Activated CD4-positive, alpha-beta T cell treated with anti-CD3 and anti-CD28 coated beads, Interleukin-2, amount 50 U/mL, for 1 hour (primary cell): ENCODE results near the gene CEBPA.

Experiments
- DNase-seq: peaks from one replicate; pipeline ENCODE4 v3.0.0-alpha.2; 2020

CEBPA gene

DNA sequence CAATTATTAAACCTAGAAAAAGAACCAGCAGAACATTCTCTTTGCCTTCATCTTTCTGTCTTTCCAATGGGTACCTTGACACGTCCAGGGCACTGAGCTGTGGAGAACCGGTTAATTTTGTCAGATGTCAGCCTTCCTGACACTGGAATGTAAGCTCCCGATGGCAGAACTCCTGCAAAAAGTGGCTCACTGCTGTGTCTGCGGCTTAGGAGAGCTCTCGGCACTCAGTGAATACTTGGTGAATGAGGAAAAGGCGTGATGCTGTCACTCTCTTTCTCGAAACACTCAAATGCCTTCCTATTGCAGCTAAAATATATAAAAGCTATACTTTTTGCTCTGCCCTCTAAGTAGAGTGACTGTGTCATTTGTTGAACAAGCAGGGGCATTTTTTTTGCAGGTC is 17.6 kb downstream of the CEBPA start:
- DNase-seq: no peak

- DNase-seq: no peak
Measured at GRCh38 chr19:33284146-33284643, 18.1 kb downstream of the CEBPA start.

GRCh38 chr19:33283589-33283988 is 18.7 kb downstream of the CEBPA start:
- no peak for DNase-seq

GRCh38 chr19:33282036-33282671 is 20.2 kb downstream of the CEBPA start:
- DNase-seq: no peak

DNA sequence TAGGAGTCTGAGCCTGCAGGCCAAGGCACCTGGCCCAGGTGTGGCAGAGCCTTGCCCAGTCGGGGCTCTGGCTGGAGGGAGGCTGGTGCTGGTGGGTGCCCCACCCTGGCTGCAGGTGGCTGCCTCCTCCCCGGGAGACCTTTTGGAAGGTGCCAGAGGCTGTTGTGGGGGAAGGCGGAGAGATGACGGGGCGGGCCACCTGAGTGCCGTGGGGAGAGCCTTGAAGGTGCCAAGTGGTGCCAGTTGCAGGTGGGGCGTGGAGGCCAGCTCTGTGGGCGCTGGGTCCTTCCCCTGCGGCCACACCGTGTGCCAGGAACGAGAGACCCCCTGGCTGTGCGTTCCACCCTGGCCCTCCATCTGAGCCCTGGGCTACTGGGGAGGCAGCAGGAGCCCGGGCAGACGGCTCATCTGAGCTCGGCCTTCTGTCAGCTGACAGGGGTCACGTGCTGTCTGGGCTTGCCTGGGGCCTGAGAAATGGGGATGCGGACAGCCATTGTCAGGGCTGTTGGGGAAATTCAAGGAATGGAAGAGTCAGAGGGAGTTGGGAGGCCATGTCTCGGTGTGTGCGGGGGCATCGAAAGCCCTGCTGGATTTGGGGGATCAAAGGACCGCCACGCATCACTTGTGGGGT is 20.9 kb downstream of the CEBPA start:
- DNase-seq: no peak

DNA sequence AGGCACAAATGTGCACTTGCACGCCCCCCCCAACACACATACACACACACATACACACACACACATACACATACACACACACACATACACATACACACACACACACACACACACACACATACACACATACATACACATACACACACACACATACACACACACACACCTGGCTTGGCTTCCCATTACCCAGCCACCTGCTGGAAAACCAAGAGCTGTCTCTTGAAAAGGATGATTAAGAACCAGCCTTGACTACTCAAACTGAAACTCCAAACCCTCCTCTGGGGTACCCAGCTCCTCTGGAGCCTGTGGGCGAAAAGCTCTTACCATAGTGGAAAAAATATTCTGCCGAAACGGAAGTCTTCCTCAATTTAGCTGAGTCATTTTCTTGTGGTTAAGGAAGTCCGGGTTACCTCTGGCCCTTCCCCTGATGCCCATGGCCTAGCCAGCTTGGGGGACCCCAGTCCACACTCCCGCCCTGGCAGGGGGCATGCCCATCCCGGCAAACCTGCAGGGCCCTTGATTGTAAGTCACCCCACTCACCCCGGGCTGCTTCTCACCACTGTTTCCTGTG is 21.9 kb downstream of the CEBPA start:
- DNase-seq: no peak

DNA sequence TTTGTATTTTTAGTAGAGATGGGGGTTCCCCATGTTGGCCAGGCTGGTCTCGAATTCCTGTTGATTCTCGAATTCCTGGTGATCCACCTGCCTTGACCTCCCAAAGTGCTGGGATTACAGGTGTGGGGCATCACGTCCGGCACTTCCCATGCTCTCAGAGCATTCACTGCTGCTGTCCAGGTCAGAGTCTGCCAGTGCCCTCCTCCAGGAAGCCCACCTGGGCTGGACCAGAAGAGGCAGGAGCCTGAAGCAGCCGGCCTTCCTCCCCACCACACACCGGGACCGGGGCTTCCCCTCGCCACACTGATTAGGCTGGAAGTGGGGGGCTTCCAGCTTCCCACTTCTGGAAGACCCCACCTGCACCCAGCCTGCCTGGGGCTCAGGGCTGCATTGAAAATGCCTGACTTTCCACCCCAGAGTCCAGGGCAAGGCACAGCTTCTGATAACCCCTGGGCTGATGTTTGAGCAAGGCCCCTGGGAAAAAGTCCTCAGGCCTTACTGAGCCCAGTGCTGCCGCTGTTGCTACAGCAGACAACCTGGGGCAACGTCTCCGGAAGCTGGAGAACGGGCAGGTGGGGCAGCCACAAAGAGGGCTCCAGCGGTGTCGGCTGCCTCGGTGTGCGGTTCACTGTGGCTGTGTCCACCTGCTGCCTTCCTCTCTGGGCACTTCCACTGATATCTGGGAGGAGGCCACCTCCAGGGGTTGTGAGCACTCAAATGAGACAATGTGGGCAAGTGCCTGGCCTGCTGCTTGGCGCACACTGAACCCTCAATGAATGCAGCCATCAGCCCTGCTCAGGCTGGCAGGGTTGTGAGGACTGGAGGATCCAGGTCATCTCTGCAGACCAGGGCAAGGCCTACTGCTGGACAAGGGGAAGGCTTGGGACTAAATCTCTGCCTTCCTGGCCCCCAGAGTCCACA is 22.6 kb downstream of the CEBPA start:
- no peak for DNase-seq

DNA sequence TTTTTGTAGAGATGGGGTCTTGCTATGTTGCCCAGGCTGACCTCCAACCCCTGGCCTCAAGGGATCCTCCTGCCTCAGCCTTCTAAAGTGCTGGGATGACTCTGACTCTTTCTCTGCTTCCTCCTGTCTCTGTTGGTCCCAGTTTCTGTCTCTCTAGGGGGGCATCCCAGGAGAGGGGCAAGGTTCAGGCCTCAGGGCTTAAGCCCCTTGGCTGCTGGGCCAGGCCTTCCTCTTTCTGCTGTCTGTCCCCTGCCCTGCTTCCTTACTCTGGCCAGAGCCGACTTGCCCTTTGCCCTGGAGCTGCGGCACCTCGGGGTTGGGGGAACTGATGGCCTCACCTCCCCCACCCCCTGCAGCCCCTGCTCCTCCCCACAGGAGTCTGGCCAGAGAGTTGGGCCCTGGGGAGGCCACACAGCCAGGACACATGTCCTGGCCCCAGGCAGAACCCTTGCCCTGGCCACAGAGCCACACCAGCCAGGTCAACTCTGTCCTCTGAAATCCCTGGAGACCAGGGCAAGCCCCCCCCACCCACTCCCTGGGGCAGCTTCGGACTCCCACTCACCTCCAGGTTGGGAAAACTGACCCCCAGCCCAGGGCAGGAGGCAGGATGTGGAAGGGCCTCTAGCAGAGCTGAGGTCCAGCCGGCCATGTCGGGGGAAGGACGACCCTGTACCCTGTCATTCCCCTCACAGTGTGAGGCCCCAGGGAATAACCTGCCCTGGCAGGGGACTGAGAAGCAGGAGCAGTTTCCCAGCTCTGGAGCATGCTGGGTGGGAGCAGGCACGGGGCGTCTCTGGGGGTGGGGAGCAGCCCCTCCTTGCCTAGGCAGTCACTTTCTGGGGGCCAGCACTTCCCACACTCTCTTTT is 23.7 kb downstream of the CEBPA start:
- no peak for DNase-seq

DNA sequence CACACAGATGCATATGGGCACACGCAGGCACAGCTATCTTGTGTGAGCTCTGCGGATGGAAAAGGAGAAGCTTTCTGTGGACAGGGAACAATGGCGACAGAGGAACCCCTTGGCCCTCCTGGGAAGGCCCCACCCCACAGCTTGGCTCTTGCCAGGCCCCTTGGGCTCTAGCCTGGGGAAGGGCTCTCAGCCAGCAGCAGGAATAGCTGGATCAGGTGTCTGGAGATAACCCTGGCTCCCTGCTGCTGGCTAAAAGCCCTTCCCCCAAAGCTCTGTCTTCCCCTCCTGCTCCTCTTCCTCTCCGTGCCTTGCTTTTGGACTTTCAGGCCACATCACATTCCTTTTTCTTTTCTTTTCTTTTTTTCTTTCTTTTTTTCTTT is 24.3 kb downstream of the CEBPA start:
- no peak for DNase-seq

DNA sequence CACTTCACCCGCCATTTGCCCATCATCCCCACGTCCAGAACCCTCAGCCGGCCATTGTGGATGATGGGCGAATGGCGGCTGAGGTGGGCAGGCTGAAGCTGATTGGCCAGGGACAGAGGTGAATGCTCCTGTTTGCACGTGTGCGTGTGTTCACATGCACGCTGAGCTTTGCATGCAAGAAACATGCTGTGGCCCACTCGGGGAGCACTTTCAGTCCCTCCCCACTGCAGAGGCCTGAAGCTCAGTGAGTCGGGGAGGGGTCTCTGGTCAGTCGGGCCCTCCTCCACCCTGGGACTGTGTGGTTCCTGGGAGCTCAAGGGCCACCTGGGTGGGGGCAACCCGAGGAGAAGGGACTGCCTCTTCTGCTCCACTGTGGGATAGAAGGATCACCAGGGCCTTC is 24.9 kb downstream of the CEBPA start:
- no peak for DNase-seq

GRCh38 chr19:33275933-33276619 is 26.3 kb downstream of the CEBPA start:
- DNase-seq: no peak

DNA sequence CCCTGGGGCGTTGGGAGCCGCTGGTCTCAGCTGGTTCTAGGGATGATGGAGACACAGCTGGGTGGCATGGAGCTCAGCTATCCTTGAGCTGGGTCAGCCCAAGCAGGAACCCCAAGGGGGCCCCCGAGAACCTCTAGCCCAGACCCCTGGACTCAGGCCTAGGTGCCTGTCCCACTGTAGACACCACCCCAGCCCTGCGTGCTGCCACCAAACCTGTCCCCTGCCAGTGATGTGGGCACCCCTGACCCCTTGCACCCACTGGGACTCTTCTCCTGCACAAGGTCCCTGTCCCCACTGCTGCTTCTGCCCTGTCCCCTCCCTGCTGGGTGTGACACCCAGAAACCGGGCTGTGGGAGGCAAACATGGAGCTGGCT is 26.8 kb downstream of the CEBPA start:
- no peak for DNase-seq

DNA sequence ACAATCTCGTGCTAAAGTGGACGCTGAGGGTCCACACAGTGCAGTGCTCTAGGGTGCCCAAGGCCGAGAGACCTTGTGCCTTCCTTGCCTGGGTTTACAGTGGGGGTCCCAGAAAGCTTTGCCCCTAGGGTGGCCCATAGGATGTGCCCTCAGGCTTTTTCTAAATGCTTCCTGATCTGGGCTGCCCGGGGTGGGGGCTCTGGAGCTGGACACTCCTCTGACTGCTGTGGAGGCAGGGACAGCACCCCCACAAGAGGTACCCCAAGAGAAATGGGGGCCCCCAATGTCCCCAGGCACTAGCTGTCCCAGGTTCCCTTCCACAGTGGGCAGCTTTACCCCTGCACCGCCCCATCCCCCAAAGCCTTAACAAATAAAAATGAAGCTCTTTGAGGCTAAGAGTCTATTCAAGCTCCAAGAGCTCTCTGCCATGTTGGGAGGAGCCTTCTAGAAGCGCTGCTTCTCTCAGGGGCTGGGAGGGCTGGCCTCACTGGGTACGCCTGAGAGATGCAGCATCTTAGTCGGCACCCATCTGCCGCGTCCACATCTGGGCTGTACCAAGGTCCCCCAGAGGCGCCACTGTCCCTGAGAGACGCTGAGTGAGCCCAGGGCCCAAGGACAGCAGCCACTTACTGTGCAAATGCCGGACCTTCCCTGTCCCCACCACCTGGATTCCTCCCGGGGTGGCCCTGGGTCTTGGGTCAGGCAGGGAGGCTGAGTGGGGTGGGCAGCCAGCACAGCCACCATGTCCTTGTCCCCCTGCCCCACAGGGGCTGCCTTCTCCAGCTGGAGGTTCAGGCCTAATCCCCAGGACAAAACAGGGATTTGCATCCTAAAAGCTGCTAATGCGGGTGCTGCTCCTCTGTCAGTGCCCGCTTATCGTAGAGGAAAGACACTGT is 27.4 kb downstream of the CEBPA start:
- no peak for DNase-seq

- no peak for DNase-seq
Measured at GRCh38 chr19:33273881-33274662, 28.3 kb downstream of the CEBPA start.

- DNase-seq: no peak
Measured at GRCh38 chr19:33273065-33273736, 29.1 kb downstream of the CEBPA start.

DNA sequence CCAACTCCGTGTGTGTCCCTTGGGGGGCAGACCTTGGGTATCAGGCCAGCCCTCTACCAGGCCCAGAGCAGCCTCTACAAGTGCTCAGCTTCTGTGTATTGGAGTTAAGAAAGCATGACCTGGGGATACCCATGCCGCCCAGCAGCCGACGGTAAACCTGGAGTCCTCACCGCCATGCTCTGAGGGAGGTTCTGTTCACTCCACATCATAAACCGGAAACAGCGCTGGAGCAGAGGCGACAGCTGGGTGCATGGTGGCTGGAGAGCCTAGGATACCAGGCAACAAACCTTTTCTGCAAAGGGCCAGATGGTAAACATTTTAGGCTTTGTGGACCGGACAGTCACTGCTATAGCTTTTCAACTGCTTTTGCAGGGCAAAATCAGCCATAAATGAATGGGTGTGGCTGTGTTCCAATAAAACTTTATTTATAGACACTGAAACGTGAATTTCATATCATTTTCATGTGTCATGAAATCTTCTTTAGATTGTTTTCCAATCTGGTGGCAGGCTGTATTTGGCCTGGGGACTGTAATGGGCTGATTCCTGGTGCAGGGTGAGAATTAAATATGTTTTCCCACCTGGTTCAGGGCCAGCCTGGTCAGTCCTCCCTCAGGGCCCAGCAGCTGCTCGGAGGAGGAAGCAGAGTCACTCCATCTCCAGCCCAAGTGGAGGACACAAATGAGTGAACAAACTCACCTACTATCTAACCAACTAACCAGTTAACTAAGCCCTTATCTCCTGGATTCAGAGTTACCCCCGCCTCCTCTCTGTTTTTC is 30.9 kb downstream of the CEBPA start:
- no peak for DNase-seq

DNA sequence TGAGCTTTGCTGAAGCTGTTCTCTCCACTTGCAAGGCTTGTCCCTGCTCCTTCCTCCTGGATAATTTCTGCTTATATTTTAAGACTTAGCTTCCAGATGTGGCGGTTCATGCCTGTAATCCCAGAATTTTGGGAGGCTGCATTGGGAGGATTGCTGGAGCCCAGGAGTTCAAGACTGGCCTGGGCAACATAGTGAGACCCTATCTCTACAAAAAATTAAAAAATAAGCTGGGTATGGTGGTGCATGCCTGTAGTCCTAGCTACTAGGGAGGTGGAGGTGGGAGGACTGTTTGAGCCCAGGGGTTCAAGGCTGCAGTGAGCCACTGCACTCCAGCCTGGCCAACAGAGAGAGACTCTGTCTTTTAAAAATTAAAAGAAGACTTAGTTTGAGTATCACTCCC is 31.6 kb downstream of the CEBPA start:
- DNase-seq: no peak

DNA sequence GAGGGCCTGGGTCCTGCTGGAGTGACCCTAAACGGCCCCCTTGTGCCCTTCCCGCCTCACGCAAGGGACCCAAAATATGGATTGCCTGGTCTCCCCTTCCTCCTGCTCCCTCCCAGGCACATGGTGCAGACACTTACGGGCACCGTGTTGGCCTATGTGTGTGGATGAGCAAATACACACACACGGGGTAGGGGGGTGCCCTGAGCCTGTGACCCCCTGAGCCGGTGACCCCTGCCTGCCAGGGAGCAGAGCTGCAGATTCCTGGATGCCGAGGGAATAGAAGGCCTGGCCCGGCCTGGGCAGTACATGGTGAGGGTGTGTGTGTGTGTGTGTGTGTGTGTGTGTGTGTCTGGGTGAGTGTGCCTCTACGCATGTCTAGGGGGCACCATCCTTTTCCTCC is 33.3 kb downstream of the CEBPA start:
- no peak for DNase-seq
